ENCODE measurements around the gene ZBTB38.

The ZBTB38 gene

DNA sequence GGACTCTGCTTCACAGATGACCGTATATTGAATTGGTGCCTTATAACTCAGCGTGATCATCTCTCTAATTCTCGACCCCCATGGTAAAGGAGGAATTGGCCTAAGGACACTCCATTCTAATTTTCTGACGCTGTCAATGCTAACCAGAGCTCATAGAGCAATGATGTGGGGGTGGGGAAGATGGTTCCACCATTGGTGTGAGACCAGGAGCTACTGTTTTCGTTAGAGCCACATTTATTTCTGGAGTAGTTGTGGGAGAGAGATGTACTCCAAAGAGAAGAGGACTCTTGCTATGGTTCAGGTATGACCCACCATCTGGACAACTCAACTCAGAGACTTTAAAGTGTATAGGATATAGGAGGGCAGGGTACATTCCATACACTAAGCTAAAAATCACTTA, 16.3 kb downstream of the ZBTB38 start:
- no peak overlapping the region for H2BK5ac ChIP-seq (ENCODE audit: low read length)
- no peak overlapping the region for H3K4me3 ChIP-seq (ENCODE audit: low read length in 2 of 2)
- no peak overlapping the region for H2BK15ac ChIP-seq (ENCODE audit: low read length)
- WGBS, 2 donors (ENCODE audit: extremely low coverage in 2 of 2, insufficient read length in 2 of 2, insufficient replicate concordance in 1 of 2) = no CpG with 5 or more reads among the region's 5 CpGs
- no peak for DNase-seq (ENCODE audit: low spot score)
- no peak overlapping the region for H3K27ac ChIP-seq (replicated peaks; ENCODE audit: low read length)
- H3K27me3 ChIP-seq (ENCODE audit: control insufficient read depth in 3 of 3, insufficient read depth in 3 of 3, low read depth in 1 of 3, low read length in 3 of 3) = no peaks in the 10 kb centered on the region
- no peak overlapping the region for H3K23ac ChIP-seq (ENCODE audit: low read depth, low read length, poor library complexity)
- H3K79me1 ChIP-seq (ENCODE audit: low read depth, low read length) = no peaks in the 10 kb centered on the region
- no peak overlapping the region for H4K8ac ChIP-seq (ENCODE audit: low read depth, low read length)
- no peak overlapping the region for H4K91ac ChIP-seq (ENCODE audit: low read depth, low read length, poor library complexity)
- no peaks in the 10 kb centered on the region for H3K9me3 ChIP-seq (replicated peaks in 1 of 2; ENCODE audit: control insufficient read depth in 2 of 2, insufficient read depth in 1 of 2, low read depth in 1 of 2, low read length in 2 of 2)
- H3K4ac ChIP-seq (ENCODE audit: low read length) = no peak overlapping the region
- H2BK12ac ChIP-seq (ENCODE audit: low read length) = no peak overlapping the region
- H3K36me3 ChIP-seq (replicated peaks in 1 of 2; ENCODE audit: control insufficient read depth in 2 of 2, insufficient read depth in 2 of 2, low read length in 2 of 2) = peaks cover 2 to 34% of the 10 kb centered on the region in 2 donors
- peaks cover 3 to 7% of the 10 kb centered on the region in 2 donors for H3K4me1 ChIP-seq (ENCODE audit: control insufficient read depth in 2 of 2, insufficient read depth in 1 of 2, low read depth in 1 of 2, low read length in 2 of 2)
- H2AFZ ChIP-seq (ENCODE audit: low read length) = no peak overlapping the region
- no peak overlapping the region for H3K9ac ChIP-seq (ENCODE audit: low read depth, low read length, poor library complexity)
- no peak overlapping the region for H2BK120ac ChIP-seq (ENCODE audit: low read depth, low read length)
- no peak overlapping the region for H3K14ac ChIP-seq (ENCODE audit: low read length)
- no peak overlapping the region for H3K4me2 ChIP-seq (ENCODE audit: insufficient read depth, low read length, poor library complexity, severe bottlenecking)
- H2AK5ac ChIP-seq (ENCODE audit: low read depth, low read length) = no peak overlapping the region
- no peak overlapping the region for H3K18ac ChIP-seq (ENCODE audit: low read length)

- no peak overlapping the region for H3K18ac ChIP-seq (ENCODE audit: low read length)
- no peak overlapping the region for H2AK5ac ChIP-seq (ENCODE audit: low read depth, low read length)
- H3K79me1 ChIP-seq (ENCODE audit: low read depth, low read length) = no peaks in the 10 kb centered on the region
- peaks cover 2 to 33% of the 10 kb centered on the region in 2 donors for H3K36me3 ChIP-seq (replicated peaks in 1 of 2; ENCODE audit: control insufficient read depth in 2 of 2, insufficient read depth in 2 of 2, low read length in 2 of 2)
- H2BK12ac ChIP-seq (ENCODE audit: low read length) = no peak overlapping the region
- no peak overlapping the region for H4K8ac ChIP-seq (ENCODE audit: low read depth, low read length)
- no peak overlapping the region for H3K27ac ChIP-seq (replicated peaks; ENCODE audit: low read length)
- no peak for DNase-seq (ENCODE audit: low spot score)
- no peak overlapping the region for H3K4me3 ChIP-seq (ENCODE audit: low read length in 2 of 2)
- no peak overlapping the region for H2BK15ac ChIP-seq (ENCODE audit: low read length)
- no peak overlapping the region for H3K23ac ChIP-seq (ENCODE audit: low read depth, low read length, poor library complexity)
- H3K9ac ChIP-seq (ENCODE audit: low read depth, low read length, poor library complexity) = no peak overlapping the region
- no peak overlapping the region for H3K4ac ChIP-seq (ENCODE audit: low read length)
- H2BK120ac ChIP-seq (ENCODE audit: low read depth, low read length) = no peak overlapping the region
- no peak overlapping the region for H3K14ac ChIP-seq (ENCODE audit: low read length)
- no peaks in the 10 kb centered on the region for H3K27me3 ChIP-seq (ENCODE audit: control insufficient read depth in 3 of 3, insufficient read depth in 3 of 3, low read depth in 1 of 3, low read length in 3 of 3)
- H2AFZ ChIP-seq (ENCODE audit: low read length) = no peak overlapping the region
- no peak overlapping the region for H2BK5ac ChIP-seq (ENCODE audit: low read length)
- H3K4me2 ChIP-seq (ENCODE audit: insufficient read depth, low read length, poor library complexity, severe bottlenecking) = no peak overlapping the region
- peaks cover 3 to 7% of the 10 kb centered on the region in 2 donors for H3K4me1 ChIP-seq (ENCODE audit: control insufficient read depth in 2 of 2, insufficient read depth in 1 of 2, low read depth in 1 of 2, low read length in 2 of 2)
- no peak overlapping the region for H4K91ac ChIP-seq (ENCODE audit: low read depth, low read length, poor library complexity)
- WGBS, 2 donors (ENCODE audit: extremely low coverage in 2 of 2, insufficient read length in 2 of 2, insufficient replicate concordance in 1 of 2) = no CpG with 5 or more reads among the region's 8 CpGs
- H3K9me3 ChIP-seq (replicated peaks in 1 of 2; ENCODE audit: control insufficient read depth in 2 of 2, insufficient read depth in 1 of 2, low read depth in 1 of 2, low read length in 2 of 2) = no peaks in the 10 kb centered on the region
Measured at GRCh38 chr3:141385406-141386125, 17.3 kb downstream of the ZBTB38 start.

- H3K4me3 ChIP-seq (ENCODE audit: low read length in 2 of 2) = no peak overlapping the region
- H4K91ac ChIP-seq (ENCODE audit: low read depth, low read length, poor library complexity) = no peak overlapping the region
- H3K18ac ChIP-seq (ENCODE audit: low read length) = no peak overlapping the region
- H3K23ac ChIP-seq (ENCODE audit: low read depth, low read length, poor library complexity) = no peak overlapping the region
- H2BK120ac ChIP-seq (ENCODE audit: low read depth, low read length) = no peak overlapping the region
- no peaks in the 10 kb centered on the region for H3K79me1 ChIP-seq (ENCODE audit: low read depth, low read length)
- H2AFZ ChIP-seq (ENCODE audit: low read length) = no peak overlapping the region
- no peak overlapping the region for H2BK12ac ChIP-seq (ENCODE audit: low read length)
- no peak overlapping the region for H3K4me2 ChIP-seq (ENCODE audit: insufficient read depth, low read length, poor library complexity, severe bottlenecking)
- DNase-seq (ENCODE audit: low spot score) = no peak
- no peak overlapping the region for H3K14ac ChIP-seq (ENCODE audit: low read length)
- H3K9me3 ChIP-seq (replicated peaks in 1 of 2; ENCODE audit: control insufficient read depth in 2 of 2, insufficient read depth in 1 of 2, low read depth in 1 of 2, low read length in 2 of 2) = no peaks in the 10 kb centered on the region
- H2BK5ac ChIP-seq (ENCODE audit: low read length) = no peak overlapping the region
- H3K9ac ChIP-seq (ENCODE audit: low read depth, low read length, poor library complexity) = no peak overlapping the region
- no peak overlapping the region for H2BK15ac ChIP-seq (ENCODE audit: low read length)
- no peak overlapping the region for H2AK5ac ChIP-seq (ENCODE audit: low read depth, low read length)
- peaks cover 2 to 32% of the 10 kb centered on the region in 2 donors for H3K36me3 ChIP-seq (replicated peaks in 1 of 2; ENCODE audit: control insufficient read depth in 2 of 2, insufficient read depth in 2 of 2, low read length in 2 of 2)
- H3K4me1 ChIP-seq (ENCODE audit: control insufficient read depth in 2 of 2, insufficient read depth in 1 of 2, low read depth in 1 of 2, low read length in 2 of 2) = peaks cover 4 to 7% of the 10 kb centered on the region in 2 donors
- no peak overlapping the region for H4K8ac ChIP-seq (ENCODE audit: low read depth, low read length)
- no peaks in the 10 kb centered on the region for H3K27me3 ChIP-seq (ENCODE audit: control insufficient read depth in 3 of 3, insufficient read depth in 3 of 3, low read depth in 1 of 3, low read length in 3 of 3)
- H3K27ac ChIP-seq (replicated peaks; ENCODE audit: low read length) = no peak overlapping the region
- no CpG with 5 or more reads among the region's 6 CpGs for WGBS, 2 donors (ENCODE audit: extremely low coverage in 2 of 2, insufficient read length in 2 of 2, insufficient replicate concordance in 1 of 2)
- no peak overlapping the region for H3K4ac ChIP-seq (ENCODE audit: low read length)
Measured at GRCh38 chr3:141386126-141386488, 17.8 kb downstream of the ZBTB38 start.

DNA sequence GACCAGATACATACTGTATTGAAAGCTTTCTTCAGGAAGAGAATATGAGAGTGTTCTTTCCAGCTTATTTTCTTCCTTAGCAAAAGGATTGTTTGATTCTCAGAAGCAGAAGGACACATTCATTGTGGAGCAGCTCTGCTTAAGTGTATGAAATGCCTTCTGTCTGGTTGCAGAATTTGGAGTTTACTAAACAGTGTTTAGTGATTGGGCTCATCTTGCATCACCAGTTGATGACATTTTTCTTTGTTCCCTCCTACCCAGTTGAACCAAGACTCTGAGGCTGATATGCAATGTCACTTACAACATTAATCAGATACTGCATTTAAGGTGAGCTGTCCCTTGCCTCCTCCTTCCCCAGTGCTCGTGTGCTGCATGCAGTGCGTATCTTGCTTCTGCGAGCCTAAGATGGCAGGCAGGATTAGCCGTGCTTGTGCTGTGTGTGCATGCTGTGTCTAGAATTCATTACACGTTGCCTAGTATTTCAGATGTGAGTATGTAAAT, 18.4 kb downstream of the ZBTB38 start:
- no peak overlapping the region for H3K27ac ChIP-seq (replicated peaks; ENCODE audit: low read length)
- no peak overlapping the region for H3K4me2 ChIP-seq (ENCODE audit: insufficient read depth, low read length, poor library complexity, severe bottlenecking)
- H3K27me3 ChIP-seq (ENCODE audit: control insufficient read depth in 3 of 3, insufficient read depth in 3 of 3, low read depth in 1 of 3, low read length in 3 of 3) = no peaks in the 10 kb centered on the region
- no peak overlapping the region for H3K18ac ChIP-seq (ENCODE audit: low read length)
- H3K14ac ChIP-seq (ENCODE audit: low read length) = no peak overlapping the region
- H2BK15ac ChIP-seq (ENCODE audit: low read length) = no peak overlapping the region
- no peak overlapping the region for H3K4me3 ChIP-seq (ENCODE audit: low read length in 2 of 2)
- H2BK12ac ChIP-seq (ENCODE audit: low read length) = no peak overlapping the region
- H3K36me3 ChIP-seq (replicated peaks in 1 of 2; ENCODE audit: control insufficient read depth in 2 of 2, insufficient read depth in 2 of 2, low read length in 2 of 2) = peaks cover 0 to 27% of the 10 kb centered on the region in 2 donors
- H3K9ac ChIP-seq (ENCODE audit: low read depth, low read length, poor library complexity) = no peak overlapping the region
- no peak overlapping the region for H2BK5ac ChIP-seq (ENCODE audit: low read length)
- no peak overlapping the region for H3K4ac ChIP-seq (ENCODE audit: low read length)
- H3K79me1 ChIP-seq (ENCODE audit: low read depth, low read length) = no peaks in the 10 kb centered on the region
- H4K91ac ChIP-seq (ENCODE audit: low read depth, low read length, poor library complexity) = no peak overlapping the region
- WGBS, 2 donors (ENCODE audit: extremely low coverage in 2 of 2, insufficient read length in 2 of 2, insufficient replicate concordance in 1 of 2) = no CpG with 5 or more reads among the region's 5 CpGs
- no peak overlapping the region for H3K23ac ChIP-seq (ENCODE audit: low read depth, low read length, poor library complexity)
- H2AFZ ChIP-seq (ENCODE audit: low read length) = peak overlapping the region; percentile 47
- H2AK5ac ChIP-seq (ENCODE audit: low read depth, low read length) = no peak overlapping the region
- no peak overlapping the region for H2BK120ac ChIP-seq (ENCODE audit: low read depth, low read length)
- H3K4me1 ChIP-seq (ENCODE audit: control insufficient read depth in 2 of 2, insufficient read depth in 1 of 2, low read depth in 1 of 2, low read length in 2 of 2) = peaks cover 8 to 13% of the 10 kb centered on the region in 2 donors
- DNase-seq (ENCODE audit: low spot score) = no peak
- H3K9me3 ChIP-seq (replicated peaks in 1 of 2; ENCODE audit: control insufficient read depth in 2 of 2, insufficient read depth in 1 of 2, low read depth in 1 of 2, low read length in 2 of 2) = no peaks in the 10 kb centered on the region
- H4K8ac ChIP-seq (ENCODE audit: low read depth, low read length) = no peak overlapping the region

All from neuronal stem cell (in vitro differentiated cells).